Erythroblast (primary cell): Measurements from ENCODE around the gene CPSF4.
"Not testable (repeated sequence)": the region's sequence is repeated elsewhere in the genome, so short reads cannot be mapped to it uniquely, and the experiment has no call there.

Experiments used
- DNase-seq, 2 experiments: peaks; one replicate each; lab custom pipeline; 2025; lab: John Stamatoyannopoulos, UW
- GATA1 ChIP-seq: IDR thresholded peaks from 2 replicates; pipeline ENCODE4 v1.6.1; 2011; ENCODE audit warnings: low read depth, mild to moderate bottlenecking, control low read depth, low read length, moderate library complexity
- POLR2A ChIP-seq: IDR thresholded peaks from 2 replicates; pipeline ENCODE4 v1.6.1; 2011; ENCODE audit warnings: mild to moderate bottlenecking, low read length

Gene CPSF4

DNA sequence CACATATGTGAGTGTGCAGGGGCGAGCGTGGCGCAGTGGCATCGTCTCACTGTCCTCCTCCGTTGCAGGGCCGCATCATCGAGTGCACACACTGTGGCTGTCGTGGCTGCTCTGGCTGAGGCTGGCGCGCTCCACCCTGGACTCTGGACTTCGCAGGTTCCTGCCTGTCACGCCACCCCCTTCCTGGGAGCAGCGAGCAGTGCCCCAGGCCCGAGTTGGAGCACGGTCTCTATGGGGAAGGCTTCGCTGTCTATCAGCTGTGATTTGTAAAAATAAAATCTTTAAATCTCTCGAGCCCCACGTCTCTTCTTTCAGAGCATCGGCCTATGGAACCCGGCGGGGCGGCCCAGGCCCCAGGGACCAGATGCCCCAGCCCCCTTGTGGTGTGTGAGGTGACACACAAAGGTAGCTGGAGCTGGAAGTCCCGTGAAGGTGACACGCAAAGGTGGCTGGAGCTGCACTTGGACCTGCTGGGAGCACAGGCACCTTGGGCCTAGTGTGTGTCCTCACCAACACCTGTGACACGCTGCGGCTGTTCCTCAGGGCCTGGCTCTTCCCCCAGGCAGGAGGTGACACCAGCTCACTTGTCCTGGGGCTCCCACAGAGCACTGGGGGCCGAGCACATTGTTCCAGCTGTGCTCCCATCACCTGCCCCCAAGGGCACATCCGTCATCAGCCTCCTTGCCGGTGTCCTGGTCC, 19.3 kb upstream of the CPSF4 start:
- no peak for TF ChIP-seq POLR2A
- no peak for TF ChIP-seq GATA1
- DNase-seq, result no peak

DNA sequence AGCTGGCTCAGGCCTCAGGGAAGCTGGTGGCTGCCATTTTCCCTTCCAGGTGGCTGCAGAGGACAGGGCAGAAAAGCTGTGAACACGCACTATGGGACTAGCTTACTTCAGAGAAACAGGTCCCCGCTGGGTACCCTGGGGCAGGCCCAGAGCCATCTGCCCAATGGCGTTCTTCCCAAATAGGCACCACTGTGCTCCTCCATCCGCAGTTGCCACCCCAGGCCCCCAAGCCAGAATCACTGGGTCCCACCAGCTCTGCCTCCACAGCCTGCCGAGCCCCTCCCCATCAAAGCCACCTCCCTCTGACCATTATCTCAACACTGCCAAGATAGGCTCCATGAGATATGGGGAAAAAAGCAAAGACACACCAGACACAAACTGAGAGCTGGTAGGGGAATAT, 18.5 kb upstream of the CPSF4 start:
- DNase-seq, result no peak
- TF ChIP-seq POLR2A (no peak), GATA1 (no peak)

DNA sequence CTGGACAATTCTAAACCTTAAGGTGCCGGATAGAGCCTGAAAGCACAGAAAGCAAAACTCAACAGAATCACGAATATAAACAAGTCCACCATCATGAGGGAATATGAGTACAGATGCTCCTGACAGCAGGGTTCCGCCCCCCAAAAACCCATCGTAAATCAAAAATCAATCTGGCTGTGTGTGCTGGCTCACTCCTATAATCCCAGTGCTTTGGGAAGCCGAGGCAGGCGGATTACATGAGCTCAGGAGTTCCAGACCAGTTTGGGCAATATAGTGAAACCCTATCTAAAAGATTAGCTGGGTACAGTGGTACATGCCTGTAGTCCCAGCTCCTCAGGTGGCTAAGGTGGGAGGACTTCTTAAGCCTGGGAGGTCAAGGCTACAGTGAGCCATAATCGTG, 17.8 kb upstream of the CPSF4 start:
- TF ChIP-seq POLR2A, result no peak
- TF ChIP-seq GATA1, result no peak

DNA sequence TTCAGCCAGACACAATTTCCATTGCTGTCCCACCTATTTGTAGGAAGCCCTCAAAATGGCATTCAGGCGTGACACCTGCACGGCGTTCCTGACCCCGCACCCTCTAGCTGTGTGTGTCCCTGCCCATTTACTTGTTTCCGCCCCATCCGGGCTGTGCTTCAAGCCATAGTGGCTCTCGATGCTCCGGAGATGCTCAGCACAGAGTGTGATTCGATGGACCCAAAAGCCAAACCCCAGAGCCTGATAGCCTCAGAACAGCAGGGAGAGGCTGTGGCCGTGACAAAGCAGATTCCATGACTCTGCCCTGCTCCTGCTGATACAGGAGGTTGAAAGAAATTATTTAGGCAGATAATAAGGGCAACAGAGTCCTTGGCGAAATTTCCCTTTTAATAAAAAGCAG, 16.6 kb upstream of the CPSF4 start:
- DNase-seq, result peak; percentile 46 to 61
- TF ChIP-seq GATA1, result no peak
- no peak for TF ChIP-seq POLR2A

More for the DNA sequence above, 17.8 kb upstream of the CPSF4 start:
- no peak for DNase-seq

DNA sequence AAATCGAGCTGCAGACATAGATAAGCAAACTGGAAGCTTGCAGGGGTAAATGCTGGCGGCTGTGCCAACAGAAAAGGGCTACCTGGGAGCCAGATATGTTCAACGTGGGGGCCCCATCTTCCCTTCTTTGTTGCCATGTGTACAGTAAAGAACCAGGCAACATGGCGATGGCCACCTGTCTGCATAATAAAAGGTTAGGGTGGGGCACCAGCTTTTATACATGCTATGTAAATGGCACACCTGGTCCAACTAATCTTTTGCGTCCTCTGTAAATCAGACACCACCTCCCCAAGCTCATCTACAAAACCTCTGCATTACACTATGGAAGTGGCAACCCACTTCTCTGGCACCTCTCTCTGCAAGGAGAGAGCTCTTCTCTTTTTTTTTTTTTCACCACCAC, 16.1 kb upstream of the CPSF4 start:
- no peak for DNase-seq
- no peak for TF ChIP-seq POLR2A
- TF ChIP-seq GATA1, result no peak

DNA sequence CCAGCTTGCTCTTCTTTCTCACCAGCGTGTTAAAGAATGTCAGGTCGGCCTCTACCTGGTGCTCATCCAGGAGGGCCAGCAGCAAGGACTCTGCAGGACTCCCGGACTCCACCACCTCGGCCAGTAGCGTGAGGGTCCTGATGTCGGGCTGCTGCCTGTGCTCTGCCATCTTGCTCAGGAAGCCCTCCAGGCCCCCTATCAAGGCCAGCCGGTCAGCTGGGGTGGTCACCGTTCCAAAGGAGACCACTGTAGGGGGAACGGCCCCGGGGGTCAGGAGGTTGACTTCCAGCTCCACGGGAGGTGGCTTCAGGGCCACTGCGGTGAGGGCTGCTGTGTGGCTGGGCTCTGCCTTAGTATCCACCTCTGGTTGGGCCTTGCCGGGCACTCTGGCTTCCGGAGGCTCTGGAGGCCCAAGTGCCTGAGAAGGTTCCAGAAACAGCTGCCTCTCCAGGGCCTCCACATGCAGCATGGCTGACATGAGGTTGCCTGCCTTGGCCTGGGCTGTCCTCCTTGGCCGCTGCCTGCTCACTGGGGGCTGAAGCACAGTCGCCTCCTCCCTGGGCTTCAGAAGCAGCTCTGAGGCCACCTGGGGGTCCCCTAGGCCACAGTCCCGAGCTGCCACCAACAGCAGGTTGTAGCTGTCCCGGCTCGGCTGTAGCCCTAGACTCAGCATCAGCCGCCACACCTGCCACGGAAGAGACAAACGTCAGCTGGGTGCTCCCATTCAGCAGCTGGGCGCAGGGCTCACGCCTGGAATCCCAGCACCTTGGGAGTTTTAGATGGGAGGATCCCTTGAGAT, 13.6 kb upstream of the CPSF4 start:
- DNase-seq, result no peak
- no peak for TF ChIP-seq POLR2A
- no peak for TF ChIP-seq GATA1

DNA sequence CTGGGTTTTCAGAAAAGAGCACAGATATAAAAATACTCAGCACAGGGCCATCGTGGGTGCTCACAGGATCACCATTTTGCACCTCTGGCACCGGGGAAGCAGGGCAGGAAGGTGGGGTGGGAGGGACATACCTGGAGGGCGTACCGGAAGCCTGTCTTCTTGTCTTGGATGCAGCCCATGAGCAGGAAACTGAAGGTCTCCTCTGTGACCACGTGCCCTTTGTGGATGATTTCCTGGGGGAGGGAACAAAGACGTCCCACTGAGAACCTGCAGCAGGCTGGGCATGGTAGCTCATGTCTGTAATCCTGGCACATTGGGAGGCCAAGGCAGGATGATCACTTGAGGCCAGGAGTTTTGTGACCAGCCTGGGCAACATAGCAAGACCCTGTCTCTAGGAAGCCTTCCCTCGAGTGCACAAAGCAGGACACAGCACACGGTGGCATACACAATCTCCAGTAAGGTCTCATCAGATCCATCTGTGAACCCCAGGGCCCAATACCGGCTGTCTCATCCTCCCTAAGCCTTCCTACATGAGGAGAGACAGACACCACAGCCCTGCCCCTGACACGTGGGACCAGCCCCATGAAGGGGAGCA, 9.7 kb upstream of the CPSF4 start:
- no peak for DNase-seq
- TF ChIP-seq POLR2A, result no peak
- no peak for TF ChIP-seq GATA1

DNA sequence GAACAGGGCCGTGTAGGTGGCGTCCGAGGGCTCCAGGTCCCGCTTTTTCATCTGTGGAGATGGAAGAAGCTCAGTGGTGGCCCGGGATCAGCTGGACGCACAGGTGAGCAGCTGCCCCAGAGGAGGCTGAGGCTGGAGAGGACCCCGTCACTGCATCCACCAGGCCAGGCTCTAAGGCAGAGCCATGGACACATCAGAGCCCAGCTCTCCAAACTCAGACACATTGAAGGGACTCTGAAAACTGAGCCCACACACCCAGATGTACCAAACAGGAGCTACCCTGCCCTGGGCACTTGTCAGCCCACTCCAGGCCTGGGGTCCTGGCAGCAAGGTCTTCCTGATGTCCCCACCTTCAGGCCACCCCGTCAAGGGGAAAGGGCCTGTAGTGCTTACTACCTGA, 9.0 kb upstream of the CPSF4 start:
- TF ChIP-seq POLR2A (no peak), GATA1 (no peak)
- no peak for DNase-seq

DNA sequence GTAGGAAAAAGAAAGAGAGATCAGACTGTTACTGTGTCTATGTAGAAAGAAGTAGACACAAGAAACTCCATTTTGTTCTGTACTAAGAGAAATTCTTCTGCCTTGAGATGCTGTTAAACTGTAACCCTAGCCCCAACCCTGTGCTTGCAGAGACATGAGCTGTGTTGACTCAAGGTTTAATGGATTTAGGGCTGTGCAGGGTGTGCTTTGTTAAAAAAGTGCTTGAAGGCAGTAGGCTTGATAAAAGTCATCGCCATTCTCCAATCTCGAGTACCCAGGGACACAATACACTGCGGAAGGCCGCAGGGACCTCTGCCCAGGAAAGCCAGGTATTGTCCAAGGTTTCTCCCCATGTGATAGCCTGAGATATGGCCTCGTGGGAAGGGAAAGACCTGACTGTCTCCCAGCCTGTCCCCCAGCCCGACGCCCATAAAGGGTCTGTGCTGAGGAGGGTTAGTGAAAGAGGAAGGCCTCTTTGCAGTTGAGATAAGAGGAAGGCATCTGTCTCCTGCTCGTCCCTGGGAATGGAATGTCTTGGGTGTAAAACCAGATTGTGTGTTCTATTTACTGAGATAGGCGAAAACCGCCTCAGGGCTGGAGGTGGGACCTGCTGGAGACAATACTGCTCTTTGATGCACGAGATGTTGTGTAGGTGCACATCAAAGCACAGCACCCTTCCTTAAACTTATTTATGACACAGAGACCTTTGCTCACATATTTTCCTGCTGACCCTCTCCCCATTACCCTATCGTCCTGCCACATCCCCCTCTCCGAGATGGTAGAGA, 6.8 kb upstream of the CPSF4 start:
- DNase-seq, result not testable (repeated sequence)

DNA sequence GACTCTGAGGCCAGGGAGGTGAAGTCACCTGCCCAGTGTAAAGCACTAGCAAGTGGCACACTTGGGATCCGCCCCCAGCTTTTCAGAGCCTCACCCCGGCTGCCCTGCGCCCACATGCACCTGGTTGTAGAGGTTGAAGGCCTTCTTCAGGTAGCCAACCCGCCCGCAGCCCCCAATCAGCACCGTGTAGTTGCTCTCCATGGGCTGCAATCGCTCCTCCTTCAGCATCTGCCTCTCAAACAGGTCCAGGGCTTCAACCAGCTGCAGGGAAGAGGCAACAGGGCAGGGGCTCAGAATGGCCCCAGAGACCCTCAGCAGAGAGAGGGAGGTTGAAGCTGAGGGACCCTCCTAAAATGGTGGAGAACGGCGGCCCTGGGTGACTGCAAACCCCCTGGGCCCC, 5.6 kb upstream of the CPSF4 start:
- TF ChIP-seq POLR2A (no peak), GATA1 (no peak)
- no peak for DNase-seq

DNA sequence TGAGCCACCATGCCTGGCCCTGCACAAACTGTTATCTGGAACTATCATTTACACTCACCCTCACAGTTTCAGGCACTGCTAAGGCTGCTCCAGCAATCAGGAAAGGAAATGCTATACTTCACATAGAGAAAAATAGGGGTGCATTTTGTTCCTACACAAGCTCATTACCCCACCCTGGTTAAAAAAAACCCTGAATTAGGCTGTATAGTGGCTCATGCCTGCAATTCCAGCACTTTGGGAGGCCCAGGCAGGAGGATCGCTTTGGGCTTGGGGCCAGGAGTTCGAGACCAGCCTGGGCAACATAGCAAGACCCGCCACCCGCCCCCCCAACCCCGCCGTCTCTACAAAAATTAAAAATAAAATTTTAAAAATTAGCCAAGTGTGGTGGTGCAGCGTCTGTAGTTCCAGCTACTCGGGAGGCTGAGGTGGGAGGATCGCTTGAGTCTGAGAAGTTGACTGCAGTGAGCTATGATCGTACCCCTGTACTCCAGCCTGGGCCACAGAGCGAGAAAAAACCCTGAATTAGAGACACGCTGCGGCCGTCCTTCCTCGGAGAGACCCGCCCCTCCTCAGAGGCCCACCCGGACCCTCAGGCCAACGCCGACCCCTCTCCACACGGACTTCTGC, 684 bp upstream of the CPSF4 start:
- peak; percentile 35 to 44 for DNase-seq
- TF ChIP-seq POLR2A (no peak), GATA1 (no peak)

DNA sequence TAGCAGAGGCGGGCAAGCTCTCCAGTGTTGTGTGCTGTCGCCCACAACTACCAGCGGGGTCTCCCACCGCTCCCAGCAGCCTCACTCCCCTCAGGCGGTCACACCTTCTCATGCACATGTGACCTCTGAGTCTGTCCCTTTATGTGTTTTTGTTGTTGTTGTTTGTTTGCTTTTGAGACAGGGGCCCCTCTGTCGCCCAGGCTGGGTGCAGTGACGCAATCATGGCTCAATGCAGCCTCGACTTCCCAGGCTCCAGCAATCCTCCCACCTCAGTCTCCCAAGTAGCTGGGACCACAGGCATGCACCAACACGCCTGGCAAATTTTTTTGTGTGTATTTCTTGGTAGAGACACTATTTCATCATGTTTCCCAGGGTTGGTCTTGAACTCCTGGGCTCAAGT, 1.5 kb downstream of the CPSF4 start:
- peak in 1 of 2 experiments; percentile 15 for DNase-seq
- TF ChIP-seq POLR2A (no peak), GATA1 (no peak)

DNA sequence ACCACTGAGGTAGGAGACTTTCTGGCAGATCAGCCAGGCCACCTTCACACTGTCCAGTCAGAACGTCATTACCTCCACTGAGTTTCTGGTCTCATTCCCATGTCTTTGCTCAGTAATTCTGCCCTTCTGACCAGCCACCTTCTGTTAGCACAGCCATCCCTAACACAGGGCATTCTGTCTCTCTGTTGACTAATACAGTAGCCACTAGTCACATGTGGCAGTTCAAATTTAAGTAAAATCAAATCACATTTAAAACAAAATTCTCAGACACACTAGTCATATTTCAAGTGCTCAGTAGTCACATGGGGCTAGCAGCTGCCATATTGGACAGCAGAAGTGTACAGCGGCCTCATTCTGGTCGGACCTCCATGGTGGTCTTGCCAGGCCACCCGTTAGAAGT, 7.4 kb downstream of the CPSF4 start:
- no peak for DNase-seq
- TF ChIP-seq POLR2A (no peak), GATA1 (no peak)
